GM18870 (cell line): Measurements from ENCODE around the gene CALN1.

ENCODE experiments used
- ATAC-seq: cut with Tn5 transposase; IDR thresholded peaks from one replicate; pipeline ENCODE4 v1.9.1; 2021; ENCODE audit warnings: moderate library complexity; ENCODE audit not compliant: unreplicated experiment

CALN1 gene

DNA sequence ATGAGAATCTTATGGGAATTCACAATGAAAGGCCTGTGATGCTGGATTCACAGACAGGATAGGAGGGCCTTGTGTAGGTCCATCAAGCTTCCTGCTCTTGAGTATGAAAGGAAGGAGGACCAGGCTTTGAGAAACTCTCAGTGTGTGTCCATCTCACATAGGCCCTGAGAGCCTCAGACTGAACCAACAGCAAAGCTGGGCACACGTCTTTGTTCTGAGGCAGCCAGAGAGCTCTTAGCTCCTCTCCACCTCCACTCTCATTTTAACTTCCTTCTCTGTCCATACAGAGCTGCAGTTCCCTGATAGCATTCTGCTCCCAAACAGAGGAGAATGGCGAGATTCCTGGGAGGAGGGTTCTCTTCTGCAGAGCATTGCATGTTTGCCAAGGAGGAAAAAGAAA, 515.6 kb downstream of the CALN1 start:
- no peak for ATAC-seq

DNA sequence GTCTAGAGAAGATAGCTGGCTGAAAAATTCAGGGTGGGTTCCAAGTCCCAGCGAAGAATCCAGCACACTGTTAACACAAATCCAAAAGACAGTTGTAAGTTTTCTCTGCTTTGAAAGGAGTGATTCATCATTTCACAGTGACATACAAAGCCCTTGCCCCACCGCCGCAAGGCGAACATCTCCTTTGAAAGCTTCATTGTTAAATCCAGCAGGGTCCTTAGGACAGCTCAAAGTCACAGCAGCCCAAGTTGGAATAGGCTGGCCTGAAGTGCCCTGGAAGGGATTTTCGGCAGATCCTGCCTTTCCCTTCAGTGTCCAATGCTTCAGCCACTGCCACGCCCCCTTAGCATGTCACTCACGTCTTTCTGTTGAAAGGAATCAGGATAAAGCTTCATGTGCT, 526.1 kb downstream of the CALN1 start:
- ATAC-seq, result no peak

DNA sequence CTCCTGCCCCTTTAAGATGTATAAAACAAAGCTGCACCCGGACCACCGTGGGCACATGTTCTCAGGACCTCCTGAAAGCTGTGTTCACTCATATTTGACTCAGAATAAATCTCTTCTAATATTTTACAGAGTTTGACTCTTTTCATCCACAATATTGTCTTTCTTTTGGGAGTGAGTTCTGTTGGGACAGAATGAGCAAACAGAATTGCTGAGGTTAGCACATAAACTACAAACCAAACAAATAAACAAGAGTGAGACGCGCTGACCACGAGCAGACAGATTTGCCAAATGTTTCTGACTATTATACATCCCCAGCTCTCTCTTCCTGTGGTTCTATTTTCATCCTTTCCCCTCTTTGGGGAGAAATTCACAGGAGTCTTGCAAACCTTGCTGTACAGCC, 526.7 kb downstream of the CALN1 start:
- ATAC-seq, result no peak

DNA sequence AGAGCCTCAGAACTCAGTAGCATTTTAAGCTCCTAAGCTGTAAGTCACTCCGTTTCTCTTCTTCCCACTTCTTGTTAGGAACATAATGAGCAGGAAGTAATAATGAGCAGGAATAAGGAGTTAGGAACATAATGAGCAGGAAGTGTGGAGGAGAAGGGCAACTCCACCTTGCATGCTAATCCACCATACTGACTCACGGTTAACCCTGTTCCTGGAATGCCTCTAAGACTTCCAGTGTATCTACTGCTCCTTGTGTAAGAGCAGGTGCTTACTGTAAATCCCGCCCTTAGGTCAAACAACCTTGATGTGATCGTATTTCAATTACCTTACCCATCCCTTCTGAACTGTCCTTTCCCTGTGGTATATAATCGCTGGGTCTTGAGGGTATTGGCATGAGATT, 528.7 kb downstream of the CALN1 start:
- no peak for ATAC-seq

DNA sequence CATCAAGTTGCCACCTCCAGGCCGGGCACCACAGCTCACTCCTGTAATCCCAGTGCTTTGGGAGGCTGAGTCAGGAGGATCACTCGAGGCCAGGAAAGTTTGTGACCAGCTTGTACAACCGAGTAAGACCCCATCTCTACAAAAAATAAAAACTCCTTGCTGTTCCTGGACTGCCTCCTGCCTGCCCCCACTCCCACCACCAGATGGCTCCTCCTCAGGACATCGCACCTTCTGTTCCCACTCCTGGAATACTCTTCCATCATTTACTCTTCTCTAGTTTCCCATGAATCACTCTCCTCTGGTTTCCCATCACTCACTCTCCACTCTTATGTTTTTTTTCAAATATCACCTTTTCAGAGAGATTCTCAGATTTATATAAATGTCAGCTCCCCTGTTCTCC, 540.7 kb downstream of the CALN1 start:
- no peak for ATAC-seq

DNA sequence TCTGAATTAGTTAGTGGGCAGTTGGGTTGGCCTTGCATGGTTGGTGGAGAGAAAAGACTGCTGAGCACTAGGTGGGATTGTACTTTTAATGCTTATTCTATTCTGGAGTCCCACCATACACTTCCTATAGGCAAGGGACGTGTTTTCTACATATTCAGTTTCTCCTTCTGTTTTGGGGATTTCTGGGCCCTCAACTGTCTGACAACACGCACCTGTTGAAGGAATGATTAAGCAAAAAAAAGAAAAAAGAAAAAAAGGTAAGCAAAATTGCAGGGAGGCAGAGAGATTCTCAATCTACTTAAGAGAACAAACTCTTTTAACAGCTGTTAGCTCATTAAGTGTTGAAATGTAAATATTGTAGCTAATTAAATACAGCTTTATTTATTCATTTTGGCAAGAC, 541.3 kb downstream of the CALN1 start:
- ATAC-seq, result no peak

DNA sequence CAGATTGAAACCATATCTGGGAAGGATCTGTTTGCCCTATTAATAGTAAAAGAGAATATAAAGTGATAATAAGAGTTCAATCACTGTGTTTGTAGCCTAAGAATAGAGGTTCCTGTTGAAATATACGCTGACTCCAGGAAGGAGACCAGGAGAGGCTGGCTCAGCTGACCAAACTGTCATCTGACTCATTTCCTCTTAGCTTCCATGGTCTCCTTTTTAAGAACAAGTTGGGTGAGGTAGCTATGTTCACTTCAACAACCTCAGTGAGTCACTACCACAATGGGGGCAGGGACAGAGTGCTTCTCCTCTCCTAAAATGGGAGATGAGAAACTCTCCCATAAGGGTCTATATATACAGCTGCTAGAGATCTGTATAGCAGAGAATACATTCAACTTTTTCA, 543.3 kb downstream of the CALN1 start:
- no peak for ATAC-seq

DNA sequence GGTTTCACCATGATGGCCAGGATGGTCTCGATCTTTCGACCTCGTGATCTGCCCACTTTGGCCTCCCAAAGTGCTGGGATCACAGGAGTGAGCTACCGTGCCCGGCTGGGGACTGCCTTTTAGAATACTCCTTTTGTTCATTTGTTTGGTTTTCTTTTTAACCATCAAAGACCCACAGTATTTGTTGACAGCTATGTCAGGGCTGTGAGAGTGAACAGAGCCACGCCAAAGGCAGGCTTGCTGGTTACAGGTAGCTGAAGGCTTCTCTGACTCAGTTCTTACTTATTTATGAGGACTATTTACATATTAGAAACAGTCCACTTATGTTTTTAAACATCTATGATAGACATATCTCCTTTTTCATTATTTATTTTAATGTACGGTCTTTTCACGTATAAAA, 544.5 kb downstream of the CALN1 start:
- no peak for ATAC-seq

DNA sequence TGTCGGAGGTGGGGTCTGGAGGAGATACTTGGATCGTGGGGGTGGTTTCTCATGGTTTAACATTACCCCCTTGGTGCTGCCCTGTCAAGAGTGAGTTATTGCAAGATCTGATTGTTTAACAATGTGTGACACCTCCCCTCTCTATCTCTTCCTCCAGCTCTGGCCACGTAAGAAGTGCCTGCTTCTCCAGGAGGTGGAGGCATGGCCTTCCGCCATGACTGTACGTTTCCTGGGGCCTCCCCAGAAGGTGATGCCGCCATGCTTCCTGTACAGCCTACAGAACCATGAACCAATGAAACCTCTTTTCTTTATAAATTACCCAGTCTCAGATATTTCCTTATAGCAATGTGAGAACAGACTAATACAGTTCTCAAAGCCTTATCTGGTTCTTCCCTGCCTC, 547.0 kb downstream of the CALN1 start:
- ATAC-seq, result no peak

DNA sequence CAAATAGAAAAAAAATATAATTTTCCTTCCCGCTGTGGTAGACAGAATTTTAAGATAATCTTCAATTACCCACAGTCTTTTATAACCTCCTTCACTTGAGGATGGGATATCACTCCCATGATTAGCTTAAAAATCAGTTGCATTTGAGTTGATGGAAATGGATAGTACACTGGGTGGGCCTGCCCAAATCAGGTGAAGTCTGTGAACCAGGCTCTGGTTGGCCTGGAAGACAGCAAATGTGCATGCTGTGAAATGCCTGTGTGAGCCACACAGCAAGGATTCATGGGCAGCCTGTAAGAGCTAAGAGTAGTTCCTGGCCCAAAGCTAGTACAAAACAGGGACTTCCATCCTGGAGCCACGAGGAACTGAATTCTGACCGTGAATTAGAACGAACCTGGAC, 548.0 kb downstream of the CALN1 start:
- ATAC-seq, result no peak

DNA sequence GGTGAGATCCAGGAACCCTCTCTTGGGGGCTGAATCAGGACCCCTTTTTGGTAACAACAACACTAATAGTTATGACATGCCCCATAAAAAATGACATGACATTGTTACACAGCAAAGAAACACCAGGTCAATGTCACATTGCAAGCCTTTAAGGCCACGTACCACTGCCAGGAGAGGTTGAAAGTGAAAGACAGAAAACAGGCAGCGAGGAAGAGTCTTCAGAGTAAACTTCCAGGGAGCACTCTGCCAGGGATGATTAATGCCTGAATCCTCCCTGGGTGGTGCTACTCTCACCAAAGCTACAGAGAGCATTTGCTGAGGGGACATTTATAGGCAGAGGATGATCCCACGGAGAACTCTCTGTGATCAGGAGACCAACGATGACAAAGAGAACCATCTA, 551.6 kb downstream of the CALN1 start:
- no peak for ATAC-seq

DNA sequence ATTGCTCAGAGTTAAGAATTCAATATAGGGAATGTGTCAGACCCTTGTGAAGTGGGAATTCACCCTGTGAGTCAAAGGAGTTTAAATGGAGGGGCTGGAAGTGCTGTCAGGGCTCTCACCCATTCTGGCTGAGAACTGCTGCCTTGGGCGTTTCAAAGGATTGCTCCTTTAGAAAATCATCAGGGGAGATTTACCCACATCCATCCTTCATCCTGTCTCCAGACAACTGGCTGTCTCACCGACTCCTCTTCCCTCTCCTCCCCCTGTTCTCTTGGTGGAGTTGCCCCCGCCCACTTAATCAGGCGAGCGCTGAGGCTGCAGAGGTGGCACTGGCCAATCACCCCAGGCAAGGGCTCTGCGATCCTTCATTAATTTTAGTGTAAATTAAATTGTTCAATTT, 554.8 kb downstream of the CALN1 start:
- no peak for ATAC-seq

DNA sequence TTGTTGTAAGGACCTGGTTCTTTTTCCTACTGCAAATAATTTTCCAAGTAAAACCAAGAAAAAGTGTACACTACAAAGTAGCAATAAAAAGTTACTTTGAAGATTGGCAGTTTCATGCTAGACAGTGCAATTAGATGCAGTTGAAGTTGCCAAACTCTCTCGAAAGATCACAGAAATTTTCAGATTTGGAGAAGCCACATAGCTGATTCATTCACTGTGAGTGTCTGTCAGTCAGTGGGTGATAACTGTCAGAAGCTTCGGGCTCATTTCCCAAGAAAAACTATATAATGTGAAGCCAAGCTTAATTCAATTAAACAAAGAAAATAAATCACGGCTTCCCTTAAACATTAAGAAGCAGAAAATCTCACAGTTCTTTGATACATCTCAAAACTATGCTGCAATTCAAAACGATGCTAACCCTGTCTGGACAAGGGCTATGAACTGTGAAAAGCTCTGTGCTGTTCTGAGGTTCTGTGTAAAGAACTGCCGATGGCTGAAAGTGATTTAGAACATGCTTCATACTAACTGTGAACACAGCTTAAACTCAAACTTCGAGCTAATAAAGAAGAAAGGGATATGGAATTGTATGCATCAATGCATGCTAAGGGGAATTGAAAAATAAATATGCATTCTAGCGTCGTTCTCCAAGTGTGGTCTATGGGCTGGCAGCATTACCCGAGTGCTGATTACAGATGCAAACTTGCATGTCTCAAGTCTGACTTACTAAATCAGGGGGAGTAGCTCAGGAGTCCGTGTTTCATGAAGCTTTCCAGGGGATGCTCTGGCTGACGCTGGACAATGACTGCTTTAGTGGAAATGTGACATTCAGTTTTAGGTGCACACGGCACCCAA, 557.4 kb downstream of the CALN1 start:
- ATAC-seq, result no peak

DNA sequence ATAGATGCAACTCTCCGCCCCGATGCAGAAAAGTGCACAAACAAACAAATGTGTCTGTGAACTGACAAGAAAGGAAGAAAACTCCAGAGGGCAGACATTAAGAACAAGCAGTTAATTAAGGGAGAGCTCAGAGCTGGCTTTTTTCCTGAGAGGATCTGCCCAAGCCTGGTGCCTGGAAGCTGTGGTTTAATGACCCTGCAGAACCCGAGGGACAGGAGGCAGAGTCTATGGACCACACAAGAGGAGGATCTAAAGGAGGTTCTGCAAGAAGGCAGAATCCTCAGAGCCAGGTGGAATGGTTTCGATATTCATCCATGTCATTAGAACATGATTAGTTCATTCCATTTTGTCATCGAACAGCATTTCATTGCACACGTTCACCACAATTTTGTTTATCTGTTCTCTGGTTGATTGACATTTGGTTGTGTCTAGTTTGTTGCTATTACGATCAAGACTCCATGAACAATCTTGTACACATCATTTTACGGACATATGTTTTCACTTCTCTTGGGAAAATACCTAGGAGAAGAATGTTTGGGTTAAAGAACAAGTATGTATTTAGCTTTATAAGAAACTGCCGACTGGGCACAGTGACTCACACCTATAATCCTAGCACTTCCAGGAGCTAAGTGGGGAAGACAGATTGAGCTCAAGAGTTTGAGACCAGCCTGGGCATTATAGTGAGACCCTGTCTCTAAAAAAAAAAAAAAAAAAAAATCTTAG, 560.2 kb downstream of the CALN1 start:
- ATAC-seq, result no peak

DNA sequence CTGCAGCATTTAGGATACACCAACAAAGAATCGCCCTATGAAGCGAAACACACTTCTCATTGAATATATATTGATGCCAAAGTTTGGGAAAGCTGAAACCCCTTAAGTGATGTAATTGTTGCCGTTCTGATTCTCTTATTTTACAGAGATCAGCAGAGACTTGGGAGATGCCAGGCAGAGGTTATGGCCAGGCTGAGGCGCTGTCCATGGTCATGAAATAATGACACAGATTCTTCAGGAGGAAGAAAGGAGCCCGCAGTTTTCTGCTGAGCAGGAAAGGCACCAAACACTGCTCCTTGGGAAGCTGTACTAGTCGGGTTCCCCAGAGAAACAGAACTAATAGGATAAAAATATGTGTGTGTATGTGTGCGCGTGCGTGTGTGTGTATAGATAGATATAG, 566.0 kb downstream of the CALN1 start:
- no peak for ATAC-seq

DNA sequence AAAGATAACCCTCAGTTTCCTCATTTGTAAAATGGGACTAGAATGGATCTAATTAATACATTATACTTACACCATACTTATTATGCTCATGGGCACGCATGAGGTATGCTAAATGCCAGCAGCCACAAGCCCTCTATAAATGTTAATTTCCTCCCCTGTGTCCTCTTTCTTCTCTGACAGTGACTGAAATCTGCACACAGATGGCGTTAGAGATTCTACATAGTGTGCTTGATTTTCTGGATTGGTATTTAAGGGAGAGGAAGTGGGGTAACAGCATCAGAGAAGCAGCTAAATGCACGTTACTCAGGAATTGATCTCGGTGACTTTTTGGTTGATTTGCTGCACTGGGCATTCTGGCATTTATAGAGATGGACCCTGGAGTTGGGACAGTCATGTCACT, 568.5 kb downstream of the CALN1 start:
- ATAC-seq, result no peak

DNA sequence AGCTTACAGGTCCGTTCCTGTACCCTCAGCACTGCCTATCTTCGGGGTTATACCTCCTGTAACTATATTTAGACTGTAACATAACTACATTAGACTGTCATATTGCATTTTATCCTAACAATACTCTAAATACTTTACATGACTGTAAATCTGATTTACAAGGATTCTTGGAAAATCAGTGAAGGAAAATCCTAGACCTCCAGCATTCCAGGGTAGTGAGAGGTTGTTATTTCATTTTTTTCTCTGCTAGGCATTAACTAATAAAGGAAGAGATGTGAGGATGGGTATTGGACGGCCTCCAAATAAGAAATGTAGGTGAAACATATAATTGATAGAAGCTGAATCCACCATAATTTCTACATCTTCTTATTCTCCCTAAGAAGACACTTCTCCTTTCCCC, 569.4 kb downstream of the CALN1 start:
- ATAC-seq, result no peak

DNA sequence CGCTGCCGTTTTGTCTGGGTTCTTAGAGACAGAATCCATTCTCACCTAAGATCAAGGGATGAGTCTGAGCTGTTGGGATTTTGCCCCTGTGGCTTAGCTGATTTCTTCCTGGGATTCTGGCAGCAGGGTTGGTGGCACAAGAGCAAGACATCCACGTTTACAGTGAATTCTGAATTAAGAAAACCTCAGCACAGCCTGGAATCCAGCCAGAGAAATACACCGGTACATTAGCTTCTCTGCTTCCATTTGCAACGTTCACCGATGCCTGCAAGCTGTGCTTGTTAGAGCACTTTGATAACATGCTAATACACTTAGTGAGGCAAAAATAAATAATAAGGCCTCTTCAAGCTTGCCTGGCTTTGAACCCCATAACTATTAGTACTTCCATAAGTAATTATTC, 569.8 kb downstream of the CALN1 start:
- ATAC-seq, result no peak

DNA sequence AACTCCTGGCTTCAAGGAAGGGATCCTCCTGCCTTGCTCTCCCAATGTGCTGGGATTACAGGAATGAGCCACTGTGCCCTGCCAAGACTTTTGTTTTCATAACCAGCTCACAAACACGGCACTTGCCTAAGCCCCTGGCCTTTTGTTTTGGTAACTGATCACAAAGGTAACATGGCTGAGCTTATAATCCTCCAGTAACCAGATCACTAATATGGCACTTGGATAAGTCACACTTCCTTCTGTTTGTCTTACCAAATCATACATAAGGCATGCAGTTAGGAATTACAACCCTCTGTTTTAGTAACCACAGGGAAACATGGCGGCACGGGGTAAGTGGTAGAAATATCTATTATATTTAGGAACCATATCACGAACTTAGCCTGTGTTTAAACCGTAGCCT, 577.1 kb downstream of the CALN1 start:
- no peak for ATAC-seq

DNA sequence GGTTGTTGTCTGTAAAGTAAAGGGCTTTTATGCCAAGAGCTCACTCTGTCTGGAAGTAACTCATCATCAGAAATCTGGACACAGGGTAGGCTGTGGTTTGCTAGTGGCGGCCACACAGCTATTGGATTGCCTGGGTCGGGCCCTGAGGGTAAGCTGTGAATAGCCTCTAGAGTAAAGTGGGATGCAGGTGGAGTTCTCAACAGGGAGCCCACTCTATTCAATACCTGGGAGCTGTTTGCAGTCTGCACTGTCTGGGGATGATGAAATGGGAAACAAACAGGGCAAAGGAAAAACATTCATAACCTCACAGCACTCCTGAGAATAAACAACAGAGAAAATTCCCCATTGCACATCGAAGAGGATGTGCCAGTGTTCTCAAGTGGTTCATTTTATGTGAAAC, 582.6 kb downstream of the CALN1 start:
- no peak for ATAC-seq

DNA sequence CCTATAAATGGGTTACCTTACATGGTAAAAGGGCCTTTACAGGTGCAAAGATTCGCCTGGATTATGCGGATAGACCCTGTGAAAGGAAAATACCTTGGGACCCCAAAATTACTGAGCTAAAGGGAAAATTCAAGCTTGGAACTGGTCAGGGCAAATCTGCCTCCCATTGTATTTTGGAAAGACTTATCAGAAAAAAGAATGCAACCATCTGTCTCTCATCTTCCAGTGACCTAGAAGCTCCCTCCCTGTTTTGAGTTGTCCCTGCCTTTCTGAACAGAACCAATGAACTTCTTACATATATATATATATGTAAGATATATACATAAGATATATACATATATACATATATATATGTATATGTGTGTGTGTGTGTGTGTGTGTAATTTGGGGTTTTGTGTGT, 583.8 kb downstream of the CALN1 start:
- ATAC-seq, result no peak

DNA sequence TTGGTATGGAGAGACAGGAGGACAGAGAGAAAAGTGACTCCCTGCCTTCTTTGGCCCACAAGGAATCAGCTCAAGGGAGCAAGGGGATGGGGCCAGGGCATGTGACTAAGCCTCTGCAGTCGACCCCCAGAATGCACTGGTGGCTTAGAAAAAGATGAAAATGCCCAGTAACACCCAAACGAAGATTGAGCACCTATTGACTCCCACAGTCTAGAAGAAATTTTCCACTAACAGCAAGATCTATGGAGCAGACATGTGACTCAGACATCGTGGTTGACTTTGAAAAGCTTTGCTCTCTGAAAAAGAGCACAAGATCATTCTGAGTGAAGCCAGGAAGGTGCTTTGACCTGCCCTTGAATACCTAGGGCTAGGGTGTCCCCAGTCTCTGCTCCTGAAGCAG, 586.0 kb downstream of the CALN1 start:
- no peak for ATAC-seq
